GM19468 (cell line): ENCODE results near the gene SHROOM3.
"Not testable (repeated sequence)": the region's sequence is repeated elsewhere in the genome, so short reads cannot be mapped to it uniquely, and the experiment has no call there.

Experiments used
- ATAC-seq: cut with Tn5 transposase; IDR thresholded peaks from one replicate; pipeline ENCODE4 v1.9.1; 2021; ENCODE audit warnings: mild to moderate bottlenecking, moderate library complexity, moderate number of reproducible peaks; ENCODE audit not compliant: unreplicated experiment; ENCODE audit errors: extremely low read depth

SHROOM3 gene

DNA sequence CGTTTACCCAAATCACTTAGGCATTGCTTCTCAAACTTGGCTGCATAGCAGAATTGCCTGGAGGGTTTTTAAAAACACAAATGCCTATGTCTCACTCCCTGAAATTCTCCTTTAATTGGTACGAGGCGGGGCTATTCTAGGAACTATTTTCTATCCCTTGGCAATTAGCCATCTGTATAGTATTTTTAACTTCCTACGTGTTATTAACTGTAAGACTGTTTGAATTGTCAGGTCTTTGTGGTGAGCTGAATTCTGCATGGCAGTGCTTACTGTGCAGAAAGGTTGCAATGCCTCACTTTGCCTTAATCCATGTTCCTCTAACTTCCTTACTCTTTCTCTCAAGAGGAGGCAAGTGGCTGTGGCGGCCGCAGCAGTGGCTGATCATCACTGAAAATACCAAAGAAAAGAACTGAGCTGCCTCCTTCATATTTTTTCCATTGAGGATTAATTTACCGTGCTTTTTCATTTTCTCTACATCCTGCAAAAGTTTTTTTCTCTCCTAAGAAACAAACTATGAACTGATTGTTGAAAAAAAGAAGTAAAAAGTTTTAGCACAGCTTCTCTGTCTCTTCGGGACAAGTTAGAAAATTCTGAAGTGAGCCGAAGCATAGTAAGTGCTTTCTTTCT lies at the start of gene SHROOM3:
Gene SHROOM3 (plus strand): TSS at position 329 of the 627 bp plus-strand sequence. CDS start 824 bp downstream, outside the sequence.
- ATAC-seq = no peak

DNA sequence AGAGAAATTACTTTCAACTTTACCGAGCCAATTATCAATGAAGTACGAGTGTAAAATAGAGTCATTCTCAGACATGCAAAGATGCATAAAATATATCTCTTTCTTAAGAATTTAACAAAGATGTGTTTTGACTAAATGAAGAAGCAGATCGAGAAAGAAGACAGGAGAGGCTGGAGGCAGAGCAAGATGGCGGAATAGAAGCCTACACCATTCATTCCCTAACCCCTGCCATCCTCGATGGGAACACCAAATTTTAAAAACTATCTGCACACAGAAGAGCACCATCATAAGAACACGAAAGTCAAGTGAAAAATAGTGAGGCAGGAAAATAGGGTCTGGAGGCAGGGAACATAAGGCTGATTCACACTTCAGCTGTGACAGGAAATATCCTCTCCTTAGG lies 49.1 kb upstream of the SHROOM3 start:
- no peak for ATAC-seq

DNA sequence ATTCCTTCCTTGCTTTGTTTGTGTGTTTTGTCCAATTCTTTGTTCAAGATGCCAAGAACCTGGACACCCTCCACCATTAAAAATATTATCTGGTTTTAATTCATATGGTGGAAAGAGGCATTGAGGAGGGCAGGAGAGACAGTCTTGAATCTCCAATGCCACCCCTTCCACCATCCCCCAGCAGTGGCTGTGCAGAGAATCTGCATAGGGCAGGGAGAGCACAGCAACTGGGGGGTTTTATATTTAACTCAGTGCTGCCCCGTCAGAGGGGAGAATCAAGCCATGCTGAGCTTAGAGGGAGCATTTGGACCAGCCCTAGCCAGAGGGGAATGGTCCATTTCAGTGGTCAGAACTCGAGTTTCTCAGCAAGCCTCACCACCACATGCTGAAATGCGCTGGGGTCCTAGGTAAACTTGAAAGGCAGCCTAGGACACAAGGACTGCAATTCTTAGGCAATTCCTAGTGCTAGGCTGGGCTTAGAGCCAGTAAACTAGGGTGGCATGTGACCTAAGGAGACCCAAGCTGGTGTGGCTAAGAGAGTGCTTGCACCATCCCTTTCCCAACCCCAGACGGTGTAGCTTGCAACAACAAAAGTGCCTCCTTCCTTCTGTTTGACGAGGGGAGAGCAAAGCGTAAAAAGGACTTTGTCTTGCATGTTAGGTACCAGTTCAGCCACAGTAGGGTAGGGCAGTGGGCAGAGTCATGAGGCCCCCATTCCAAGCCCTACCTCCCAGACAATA lies 48.3 kb upstream of the SHROOM3 start:
- ATAC-seq = no peak

DNA sequence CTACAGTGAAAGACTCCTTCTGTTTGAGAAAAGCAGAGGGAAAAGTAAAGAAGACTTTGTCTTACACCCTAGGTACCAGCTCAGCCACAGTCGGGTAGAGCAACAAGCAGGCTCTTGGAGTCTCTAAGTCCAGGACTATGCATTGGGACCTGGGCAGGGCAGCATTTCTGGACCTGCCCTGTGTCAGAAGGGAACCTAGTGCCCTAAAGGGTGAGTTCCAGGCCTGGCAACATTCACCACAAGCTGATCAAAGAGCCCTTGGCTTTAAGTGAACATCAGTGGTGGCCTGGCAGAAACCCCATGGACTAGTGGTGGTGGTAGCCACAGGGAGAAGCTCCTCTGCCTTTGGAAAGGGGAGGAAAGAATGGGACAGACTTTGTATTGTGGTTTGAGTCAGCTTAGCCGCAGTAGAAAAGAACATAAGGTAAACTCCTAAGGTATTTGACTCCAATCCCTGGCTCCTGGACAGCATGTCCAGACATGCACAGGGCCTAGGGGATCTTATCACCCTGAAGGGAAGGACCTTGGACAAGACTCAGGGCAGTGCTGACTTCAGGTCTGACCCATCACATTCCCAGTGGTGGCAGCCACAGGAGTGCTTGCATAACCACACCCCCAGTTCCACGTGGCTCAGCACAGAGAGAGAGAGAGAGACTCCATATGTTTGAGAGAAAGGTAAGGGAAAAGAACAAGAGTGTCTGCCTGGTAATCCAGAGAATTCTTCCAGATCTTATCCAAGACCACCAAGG lies 46.7 kb upstream of the SHROOM3 start:
- no peak for ATAC-seq

DNA sequence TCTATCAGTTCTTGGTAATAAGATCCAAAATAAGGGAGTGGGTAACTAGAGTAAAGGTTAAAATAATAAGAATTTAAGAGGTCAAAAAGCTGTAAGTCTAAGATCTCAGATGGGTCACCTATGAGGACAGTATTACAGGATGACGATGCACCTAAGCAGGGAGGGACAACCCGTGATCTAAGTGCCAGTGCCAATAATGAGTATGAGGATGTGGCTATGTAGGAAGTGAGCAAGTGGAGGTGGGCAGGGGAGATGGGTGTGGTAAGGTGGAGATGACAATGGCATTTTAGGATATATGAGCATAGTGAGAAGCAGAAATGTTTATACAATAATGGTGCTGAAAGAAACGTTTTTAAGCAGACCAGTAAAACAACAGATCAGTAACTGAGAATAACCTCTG lies 33.4 kb upstream of the SHROOM3 start:
- ATAC-seq = no peak

DNA sequence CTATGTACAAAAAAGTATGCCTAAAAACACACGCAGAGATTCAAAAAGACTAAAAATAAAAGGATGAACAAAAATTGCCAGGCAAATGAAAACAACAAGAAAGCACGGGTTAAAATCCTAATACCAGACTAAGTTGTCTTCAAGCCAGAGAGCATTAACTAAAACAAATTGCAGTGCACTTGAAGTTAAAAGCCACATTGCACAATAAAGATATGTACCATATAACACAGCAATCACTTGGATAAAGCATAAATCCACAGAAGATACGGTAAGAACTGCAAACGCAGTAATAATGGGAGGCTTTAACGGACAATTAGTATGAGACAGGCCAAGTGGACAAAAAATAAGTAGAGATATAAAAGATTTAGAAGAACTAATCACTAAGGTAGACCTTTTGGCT lies 28.9 kb upstream of the SHROOM3 start:
- no peak for ATAC-seq

DNA sequence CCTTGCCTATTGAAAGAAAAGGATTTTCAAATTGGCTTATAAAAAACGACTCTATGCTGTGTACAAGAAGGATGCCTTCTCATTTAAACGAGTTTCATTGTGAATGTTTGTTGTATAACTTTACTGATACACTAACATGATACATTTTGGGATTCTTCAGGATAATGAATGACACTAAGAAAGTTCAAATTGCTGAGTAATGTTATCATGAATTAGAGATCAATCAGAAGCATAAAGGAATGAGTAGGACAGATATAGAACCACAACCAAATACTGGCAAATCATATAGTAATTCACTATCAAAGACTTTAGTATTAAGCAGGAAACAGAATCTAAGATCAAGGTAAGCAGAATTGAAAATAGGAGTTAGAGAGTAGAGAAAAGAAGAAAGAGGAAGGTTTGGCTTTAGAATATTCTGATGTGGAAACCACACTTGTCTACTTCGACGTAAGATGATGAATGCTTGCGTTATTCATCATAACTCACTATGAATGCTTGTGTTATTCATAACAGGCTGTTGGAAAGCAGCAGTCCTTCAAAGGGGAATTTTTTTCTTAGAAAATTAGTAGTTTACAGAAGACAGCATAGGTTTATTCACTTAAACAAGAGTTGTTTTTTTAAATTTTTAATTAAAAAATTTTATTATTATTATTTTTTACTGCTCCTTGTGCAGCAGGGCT lies 27.4 kb upstream of the SHROOM3 start:
- no peak for ATAC-seq

DNA sequence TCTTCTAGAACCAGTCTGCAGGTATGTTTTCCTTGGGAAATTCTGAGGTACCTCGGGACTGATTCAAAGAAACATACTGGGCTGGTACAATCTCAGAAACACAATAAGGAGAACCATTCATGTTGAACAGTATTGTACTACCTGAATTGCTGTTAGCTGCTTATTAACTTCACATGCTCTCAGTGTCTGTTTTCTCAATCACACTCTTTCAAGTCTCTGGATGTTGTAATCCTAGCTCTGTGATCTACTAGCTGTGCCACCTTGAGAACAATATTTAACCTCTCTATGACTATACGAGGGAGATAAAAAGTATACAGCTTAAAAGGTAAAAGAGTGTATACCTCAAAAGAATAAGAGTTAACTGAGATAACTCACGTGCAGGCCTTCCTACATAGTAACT lies 24.4 kb upstream of the SHROOM3 start:
- no peak for ATAC-seq

DNA sequence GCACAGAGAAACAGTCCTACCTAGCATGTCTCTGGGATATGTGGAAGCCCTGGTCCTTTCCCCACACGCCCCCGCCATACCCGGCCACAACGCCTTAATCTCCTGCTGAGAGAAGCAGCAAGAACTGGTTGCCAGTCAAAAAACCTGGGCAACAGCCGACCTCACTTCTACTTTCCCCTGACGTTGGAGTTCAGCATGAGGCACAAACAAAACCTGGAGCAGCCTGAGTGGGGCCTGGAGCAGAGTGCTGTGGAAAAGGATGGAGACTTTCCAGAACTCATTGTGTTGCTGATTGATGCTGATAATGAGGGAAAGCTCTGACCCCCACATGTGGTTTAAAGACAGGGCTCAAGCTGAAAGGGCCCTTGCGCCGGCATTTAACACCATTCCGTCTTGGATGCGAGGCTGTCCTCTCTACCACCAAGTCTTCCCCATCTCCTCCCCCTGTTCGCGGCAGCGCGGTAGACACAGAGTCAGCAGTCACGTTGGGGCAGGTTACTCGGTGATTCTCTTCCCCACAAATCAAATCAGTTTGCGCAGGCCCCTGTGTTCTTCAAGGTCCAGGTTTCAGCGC lies 14.8 kb upstream of the SHROOM3 start:
- no peak for ATAC-seq

DNA sequence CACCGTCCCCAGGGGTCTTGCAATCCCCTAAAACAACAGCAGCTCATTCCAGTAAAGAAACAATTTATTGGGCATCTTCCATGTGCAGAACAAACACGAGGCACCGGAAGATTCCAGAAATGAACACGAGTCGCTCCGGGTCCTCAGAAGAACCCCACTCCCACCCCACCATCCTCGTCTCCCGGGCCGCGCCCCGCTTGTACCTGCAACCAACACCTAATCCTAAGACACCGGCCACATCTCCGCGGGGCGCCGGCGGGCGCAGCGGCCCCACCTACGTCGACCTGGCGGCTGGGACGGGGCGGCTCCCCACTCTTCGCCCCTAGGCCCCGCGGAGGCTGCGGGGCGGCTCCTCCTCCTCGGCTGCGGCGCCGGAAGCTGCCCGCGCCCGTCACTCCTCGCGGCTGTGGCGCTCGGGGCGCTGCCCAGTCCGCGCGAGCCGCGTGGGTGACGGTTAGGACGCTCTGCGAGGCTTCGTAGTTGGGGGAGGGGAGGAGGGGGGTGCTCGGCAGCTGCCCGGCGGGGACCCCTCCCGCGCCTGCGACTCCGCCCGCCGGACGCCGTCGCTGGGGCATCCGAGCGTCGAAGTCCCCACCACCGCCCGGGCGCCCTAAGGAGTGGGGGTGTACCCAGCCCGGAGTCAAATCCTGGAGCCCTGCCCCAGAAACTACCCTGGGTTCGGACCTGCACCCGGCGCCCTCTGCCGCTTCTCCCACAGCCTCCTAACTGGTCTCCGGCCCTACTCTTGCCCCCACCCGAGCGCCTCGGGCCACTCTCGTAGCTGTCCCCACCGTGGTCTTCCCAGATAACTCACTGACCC lies 14.1 kb upstream of the SHROOM3 start, which contains the start of gene CCDC158:
Gene CCDC158 (minus strand): TSS at position 380 of the 820 bp plus-strand sequence. CDS start 17,934 bp downstream, outside the sequence.
- no peak for ATAC-seq

DNA sequence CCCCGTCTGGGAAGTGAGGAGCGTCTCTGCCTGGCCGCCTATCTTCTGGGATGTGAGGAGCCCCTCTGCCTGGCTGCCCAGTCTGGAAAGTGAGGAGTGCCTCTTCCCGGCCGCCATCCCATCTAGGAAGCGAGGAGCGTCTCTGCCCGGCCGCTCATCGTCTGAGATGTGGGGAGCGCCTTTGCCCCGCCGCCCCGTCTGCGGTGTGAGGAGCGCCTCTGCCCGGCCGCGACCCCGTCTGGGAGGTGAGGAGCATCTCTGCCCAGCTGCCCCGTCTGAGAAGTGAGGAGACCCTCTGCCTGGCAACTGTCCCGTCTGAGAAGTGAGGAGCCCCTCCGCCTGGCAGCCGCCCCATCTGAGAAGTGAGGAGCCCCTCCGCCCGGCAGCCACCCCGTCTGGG lies 11.9 kb upstream of the SHROOM3 start:
- not testable (repeated sequence) for ATAC-seq

DNA sequence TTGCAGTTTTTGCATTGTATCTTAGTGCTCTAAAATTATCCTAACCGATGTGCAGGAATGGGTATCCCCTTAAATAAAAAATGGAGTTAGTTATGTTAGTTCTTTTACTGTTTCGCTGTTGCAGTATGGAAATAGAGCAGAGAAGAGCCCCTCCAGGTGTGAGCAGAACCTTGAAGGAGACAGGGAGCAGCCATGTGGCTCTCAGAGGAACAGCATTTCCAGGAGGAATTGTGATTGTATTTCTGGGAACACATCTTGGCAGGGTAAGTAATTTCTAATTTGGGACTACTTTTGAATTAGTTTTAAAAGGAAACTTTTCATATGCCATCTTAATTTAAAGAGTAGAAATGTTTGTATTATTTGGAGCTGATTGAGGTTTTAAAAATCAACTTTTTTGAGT lies 8.8 kb upstream of the SHROOM3 start:
- no peak for ATAC-seq

DNA sequence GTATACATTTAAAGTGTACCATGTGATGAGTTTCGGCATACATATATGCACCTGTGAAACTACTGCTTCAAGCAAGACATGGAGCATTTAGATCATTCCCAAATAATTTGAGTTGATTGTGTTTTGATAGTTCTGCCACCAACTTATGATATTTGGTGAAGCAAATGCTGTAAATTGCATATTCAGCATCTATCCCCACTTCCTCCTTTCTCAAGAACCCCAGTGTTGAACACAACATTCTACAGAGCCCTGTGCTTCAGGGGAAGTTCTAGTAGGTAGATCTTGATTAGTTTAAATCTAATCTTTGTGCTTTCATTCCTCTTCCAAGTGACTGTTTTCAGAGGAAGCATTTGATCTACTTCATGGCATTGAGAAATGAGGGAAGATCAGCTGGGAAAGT lies 5.4 kb upstream of the SHROOM3 start:
- ATAC-seq = no peak

DNA sequence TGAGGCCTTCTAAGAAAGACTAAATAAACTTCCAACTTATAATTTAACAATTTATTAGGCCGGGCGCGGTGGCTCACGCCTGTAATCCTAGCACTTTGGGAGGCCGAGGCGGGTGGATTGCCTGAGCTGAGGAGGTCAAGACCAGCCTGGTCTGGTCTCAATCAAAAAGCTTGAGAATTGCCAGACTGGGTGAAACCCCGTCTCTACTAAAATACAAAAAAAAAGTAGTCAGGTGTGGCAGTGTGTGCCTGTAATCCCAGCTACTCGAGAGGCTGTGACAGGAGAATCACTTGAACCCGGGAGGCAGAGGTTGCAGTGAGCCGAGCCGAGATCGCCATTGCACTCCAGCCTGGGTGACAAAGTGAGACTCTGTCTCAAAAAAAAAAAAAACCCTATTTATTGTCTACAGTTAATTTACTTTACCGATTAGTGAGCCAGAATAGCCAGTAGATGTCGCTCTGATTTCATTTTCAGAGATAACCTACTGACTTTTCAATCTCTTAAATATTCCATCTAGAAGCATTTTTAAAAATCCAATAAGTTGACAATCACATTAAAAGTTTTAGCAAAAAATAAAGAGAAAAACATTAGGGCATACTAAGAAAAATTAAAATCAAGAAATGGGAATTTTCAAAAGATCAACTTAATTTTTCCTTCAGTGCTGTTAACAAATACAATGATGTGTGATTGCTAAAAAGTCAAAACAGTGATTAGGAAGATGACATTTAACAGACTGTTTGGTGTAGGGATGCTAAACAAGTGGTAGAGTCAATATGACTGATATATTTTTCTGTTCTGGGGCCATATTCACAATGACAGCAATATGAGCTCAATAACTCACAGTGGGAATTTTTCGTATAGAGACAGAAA lies 4.3 kb upstream of the SHROOM3 start:
- ATAC-seq = no peak

DNA sequence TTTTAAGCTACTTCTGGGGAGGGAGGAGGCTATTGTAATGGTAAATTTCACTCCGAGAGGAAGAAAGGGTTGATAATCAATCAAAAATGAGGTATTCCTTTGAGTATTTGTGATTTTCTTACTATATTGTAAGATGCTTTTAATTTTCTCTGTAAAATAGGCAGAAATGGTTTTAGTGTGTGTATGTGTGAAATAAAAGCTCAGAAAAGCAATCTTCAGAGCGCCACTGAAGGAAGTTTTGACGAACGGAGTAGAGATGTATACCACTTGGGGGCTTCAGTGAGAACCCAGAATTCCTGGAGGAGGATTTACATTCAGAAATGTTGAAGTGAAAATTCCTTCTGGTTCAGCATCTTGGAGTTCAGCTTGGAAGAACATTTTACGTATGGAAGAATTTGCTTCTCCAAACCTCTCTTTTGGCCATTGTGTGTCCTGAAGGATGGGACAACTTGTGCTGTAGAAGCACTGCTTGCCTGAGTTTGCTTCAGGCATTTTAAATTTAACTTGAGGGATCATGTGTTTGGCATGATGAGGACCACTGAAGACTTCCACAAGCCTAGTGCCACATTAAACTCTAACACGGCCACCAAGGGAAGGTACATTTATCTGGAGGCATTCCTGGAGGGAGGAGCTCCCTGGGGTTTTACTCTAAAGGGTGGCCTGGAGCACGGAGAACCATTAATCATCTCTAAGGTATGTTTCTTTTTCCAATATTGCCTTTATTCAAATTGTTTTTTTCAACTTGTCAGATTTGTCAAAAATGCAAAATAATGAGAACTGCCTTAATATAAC lies 695 bp downstream of the SHROOM3 start:
- ATAC-seq = no peak

DNA sequence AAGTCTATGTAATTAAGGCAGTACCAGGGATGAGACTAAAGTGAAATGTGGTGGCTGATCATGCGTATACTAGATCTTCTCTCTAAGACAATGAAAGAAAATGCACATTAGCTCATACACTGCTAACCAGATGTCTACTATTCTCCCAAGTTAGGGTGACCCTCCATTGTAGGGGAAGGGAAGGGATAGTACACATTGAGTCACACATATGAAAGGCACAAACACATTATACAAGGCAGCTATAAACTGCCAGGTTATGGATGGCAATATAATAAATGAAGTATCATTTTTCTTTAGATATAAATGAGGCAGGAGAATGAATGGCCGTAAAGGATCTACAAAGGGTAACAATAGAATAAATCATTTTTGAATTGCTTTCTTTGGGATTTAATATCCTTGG lies 4.5 kb downstream of the SHROOM3 start:
- no peak for ATAC-seq

DNA sequence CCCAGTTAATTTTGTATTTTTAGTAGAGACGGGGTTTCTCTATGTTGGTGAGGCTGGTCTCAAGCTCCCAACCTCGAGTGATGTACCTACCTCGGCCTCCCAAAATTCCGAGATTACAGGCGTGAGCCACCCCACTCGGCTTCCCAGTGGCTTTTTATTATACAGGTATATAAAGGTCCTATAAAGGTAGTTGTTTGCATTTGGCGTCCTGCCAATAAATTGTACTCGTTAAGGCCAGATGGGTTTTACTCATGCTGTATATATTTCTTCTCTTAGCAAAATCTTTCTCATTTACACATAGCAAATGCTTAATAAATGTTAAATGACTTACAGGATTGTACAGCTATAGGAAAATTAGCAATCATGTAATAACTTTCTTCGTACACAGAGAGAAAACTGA lies 6.9 kb downstream of the SHROOM3 start:
- ATAC-seq = no peak

DNA sequence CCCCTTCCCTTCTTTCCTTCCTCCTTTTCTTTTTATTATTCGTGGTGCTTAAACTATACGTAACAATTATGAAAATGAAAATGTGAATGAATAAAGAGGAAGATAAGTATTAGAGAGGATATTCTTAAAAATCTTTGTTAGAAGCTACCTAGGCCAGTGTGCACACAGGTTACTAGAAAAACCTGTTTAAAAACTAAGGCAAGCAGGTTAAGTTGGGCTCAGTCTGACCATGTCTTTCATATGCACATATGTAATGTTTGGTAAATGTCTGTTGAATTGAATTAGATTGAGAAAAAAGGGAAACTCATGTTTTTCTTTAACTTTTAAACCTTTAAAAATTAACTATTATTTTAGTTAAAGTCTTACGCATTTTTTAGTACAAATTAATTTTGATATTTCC lies 7.8 kb downstream of the SHROOM3 start:
- no peak for ATAC-seq
